SK-N-SH (cell line): ENCODE results near the gene CLN3. TPM values are rescaled to one million over a fixed set of nuclear protein-coding genes. Genes with fewer than 3 reads are reported as not detected.

Source experiments
- CTCF ChIA-PET: fragments of 300-600, 350-600 bp; formaldehyde crosslinking; extraction: SDS; loops from one replicate; lab custom pipeline; 2021; lab: Yijun Ruan, JAX
- POLR2A ChIA-PET: fragments of 350-600 bp; sonication (Branson Sonifier 250); formaldehyde crosslinking; extraction: SDS; loops from one replicate; lab custom pipeline; 2020; ENCODE audit warnings: antibody characterized with exemption, inconsistent platforms; lab: Yijun Ruan, JAX
- DNase-seq: peaks from one replicate; pipeline ENCODE4 v3.0.0; 2012
- H2AFZ ChIP-seq: fragments of 200-600 bp; sonication (generic); 2 replicates; pipeline ENCODE4 v1.8.1; 2016; ENCODE audit warnings: antibody characterized with exemption, mild to moderate bottlenecking, low read depth
- H3F3A ChIP-seq: fragments of 200-600 bp; sonication (generic); replicated peaks from 2 replicates; pipeline ENCODE3; 2016; ENCODE audit warnings: antibody characterized with exemption, mild to moderate bottlenecking; ENCODE audit not compliant: insufficient read depth
- H3K27ac ChIP-seq, 2 experiments: fragments of 200-500 bp in 1 of 2; fragments of 200-600 bp in 1 of 2; sonication (Bioruptor generic) in 1 of 2; sonication (generic), shearing (Covaris generic) in 1 of 2; 2 replicates each; pipeline versions ENCODE4 v1.5.1 to v1.6.1; 2014 to 2016; ENCODE audit warnings: low read depth in 2 of 2, inconsistent platforms in 1 of 2, low read length in 1 of 2, mild to moderate bottlenecking in 1 of 2, mixed read lengths in 1 of 2
- H3K27me3 ChIP-seq: fragments of 200-600 bp; sonication (generic), shearing (Covaris generic); 2 replicates; pipeline ENCODE4 v1.6.1; 2016; ENCODE audit warnings: mixed run types; ENCODE audit not compliant: insufficient read depth
- H3K36me3 ChIP-seq, 2 experiments: fragments of 200-500 bp in 1 of 2; fragments of 200-600 bp in 1 of 2; sonication (Bioruptor generic) in 1 of 2; sonication (generic) in 1 of 2; replicated peaks in 1 of 2; 2 replicates each; pipeline versions ENCODE3 to v1.5.1; 2014 to 2016; ENCODE audit warnings: low read length in 1 of 2, mild to moderate bottlenecking in 1 of 2; ENCODE audit not compliant: insufficient read depth in 2 of 2, control insufficient read depth in 1 of 2
- H3K4me1 ChIP-seq, 2 experiments: fragments of 200-500 bp in 1 of 2; fragments of 200-600 bp in 1 of 2; sonication (Bioruptor generic) in 1 of 2; sonication (generic), shearing (Covaris generic) in 1 of 2; 2 replicates each; pipeline versions ENCODE4 v1.5.1 to v1.6.1; 2014 to 2016; ENCODE audit warnings: low read depth in 1 of 2, low read length in 1 of 2, mixed run types in 1 of 2; ENCODE audit not compliant: insufficient read depth in 2 of 2, control insufficient read depth in 1 of 2
- H3K4me2 ChIP-seq: fragments of 200-600 bp; sonication (generic), shearing (Covaris generic); 2 replicates; pipeline ENCODE4 v1.6.1; 2017; ENCODE audit warnings: mixed run types
- H3K4me3 ChIP-seq, 2 experiments: fragments of 200-500 bp in 1 of 2; fragments of 200-600 bp in 1 of 2; sonication (Bioruptor generic) in 1 of 2; sonication (generic), shearing (Covaris generic) in 1 of 2; 2 replicates each; pipeline versions ENCODE4 v1.5.1 to v1.8.1; 2014 to 2016; ENCODE audit warnings: low read depth in 2 of 2, inconsistent platforms in 1 of 2, low read length in 1 of 2, mild to moderate bottlenecking in 1 of 2, mixed read lengths in 1 of 2, moderate library complexity in 1 of 2
- H3K79me2 ChIP-seq: fragments of 200-600 bp; sonication (generic); 2 replicates; pipeline ENCODE4 v1.8.1; 2017; ENCODE audit warnings: mild to moderate bottlenecking; ENCODE audit not compliant: insufficient read depth
- H3K9ac ChIP-seq: fragments of 200-600 bp; sonication (generic); 2 replicates; pipeline ENCODE4 v1.6.1; 2017; ENCODE audit warnings: mixed run types
- H3K9me2 ChIP-seq: fragments of 200-600 bp; sonication (generic); 2 replicates; pipeline ENCODE4 v1.6.1; 2017; ENCODE audit warnings: mixed run types
- H3K9me3 ChIP-seq: fragments of 200-600 bp; sonication (generic); 2 replicates; pipeline ENCODE4 v1.6.1; 2017; ENCODE audit warnings: mixed run types, mild to moderate bottlenecking, moderate library complexity
- H4K20me1 ChIP-seq: fragments of 200-600 bp; sonication (generic); 2 replicates; pipeline ENCODE4 v1.6.1; 2017; ENCODE audit warnings: mild to moderate bottlenecking, mixed run types; ENCODE audit not compliant: insufficient read depth
- CTCF ChIP-seq: fragments of 200-600 bp; sonication (generic); IDR thresholded peaks from 2 replicates; pipeline ENCODE4 v1.6.1; 2017; ENCODE audit warnings: antibody characterized with exemption, mild to moderate bottlenecking, moderate library complexity
- ELF1 ChIP-seq: IDR thresholded peaks from 2 replicates; pipeline ENCODE4 v1.4.0; 2012
- FOXM1 ChIP-seq: IDR thresholded peaks from 2 replicates; pipeline ENCODE4 v1.4.0; 2012; ENCODE audit warnings: low read depth, mild to moderate bottlenecking
- IRF3 ChIP-seq: fragments of 150-350 bp; IDR thresholded peaks from 2 replicates; pipeline ENCODE4 v1.6.1; 2016; ENCODE audit warnings: mild to moderate bottlenecking, low read depth, low read length
- JUND ChIP-seq: IDR thresholded peaks from 2 replicates; pipeline ENCODE4 v1.4.0; 2012
- MXI1 ChIP-seq: IDR thresholded peaks from 2 replicates; pipeline ENCODE4 v1.6.1; 2012; ENCODE audit warnings: mild to moderate bottlenecking, low read depth, low read length, improper control_type of control experiment
- NFIC ChIP-seq: IDR thresholded peaks from 2 replicates; pipeline ENCODE4 v1.4.0; 2012; ENCODE audit warnings: borderline replicate concordance
- POLR2AphosphoS5 ChIP-seq: IDR thresholded peaks from 2 replicates; pipeline ENCODE4 v1.6.1; 2012; ENCODE audit warnings: low read depth, low read length
- TEAD4 ChIP-seq: IDR thresholded peaks from 2 replicates; pipeline ENCODE4 v1.4.0; 2012; ENCODE audit warnings: mild to moderate bottlenecking, borderline replicate concordance; ENCODE audit not compliant: insufficient read depth
- YY1 ChIP-seq: IDR thresholded peaks from 2 replicates; pipeline ENCODE4 v1.4.0; 2012; ENCODE audit warnings: low read depth, mild to moderate bottlenecking
- ZBTB33 ChIP-seq: IDR thresholded peaks from 2 replicates; pipeline ENCODE4 v1.4.0; 2012; ENCODE audit warnings: low read depth, borderline replicate concordance
- WGBS: methylation state at CpG from one replicate; pipeline ENCODE4 v1.1.6; 2017; ENCODE audit warnings: low lambda C conversion rate; 5-methylcytosine and 5-hydroxymethylcytosine counted together
- polyA plus RNA-seq, 3 experiments: library from polyadenylated mRNA; depleted of rRNA; stranded (reverse); fragments of >200 nt; gene quantifications; 2 replicates each; pipeline ENCODE4 v1.2.3, GENCODE V29; 2012
- TF ChIP-seq, protein P1 (sequence below): IDR thresholded peaks from 2 replicates; pipeline ENCODE4; 2012

CLN3 gene
- polyA plus RNA-seq, 1 of the 3 experiments (the other 2 are of a cell fraction): 18.5 TPM

- ChIA-PET CTCF (no interaction called here), POLR2A (no interaction called here)
- H3K9ac ChIP-seq: no peak overlapping the region
- H3K9me3 ChIP-seq: no peaks in the 10 kb centered on the region
- H3K36me3 ChIP-seq: no peaks in the 10 kb centered on the region
- H3K4me3 ChIP-seq: no peak overlapping the region
- no peaks in the 10 kb centered on the region for H3K79me2 ChIP-seq
- TF ChIP-seq FOXM1 (no peak), MXI1 (no peak), TEAD4 (no peak), CTCF (no peak), ZBTB33 (no peak), NFIC (no peak), ELF1 (no peak), JUND (no peak), IRF3 (no peak), POLR2AphosphoS5 (no peak), YY1 (no peak)
- TF ChIP-seq, protein P1, sequence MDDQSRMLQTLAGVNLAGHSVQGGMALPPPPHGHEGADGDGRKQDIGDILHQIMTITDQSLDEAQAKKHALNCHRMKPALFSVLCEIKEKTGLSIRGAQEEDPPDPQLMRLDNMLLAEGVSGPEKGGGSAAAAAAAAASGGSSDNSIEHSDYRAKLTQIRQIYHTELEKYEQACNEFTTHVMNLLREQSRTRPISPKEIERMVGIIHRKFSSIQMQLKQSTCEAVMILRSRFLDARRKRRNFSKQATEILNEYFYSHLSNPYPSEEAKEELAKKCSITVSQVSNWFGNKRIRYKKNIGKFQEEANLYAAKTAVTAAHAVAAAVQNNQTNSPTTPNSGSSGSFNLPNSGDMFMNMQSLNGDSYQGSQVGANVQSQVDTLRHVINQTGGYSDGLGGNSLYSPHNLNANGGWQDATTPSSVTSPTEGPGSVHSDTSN: no peak
- H3K9me2 ChIP-seq: no peaks in the 10 kb centered on the region
- no peaks in the 10 kb centered on the region for H3F3A ChIP-seq
- H3K4me1 ChIP-seq: no peaks in the 10 kb centered on the region
- H3K27me3 ChIP-seq: no peaks in the 10 kb centered on the region
- WGBS: 74% methylated on average over 3 of the region's 3 CpGs
- H3K27ac ChIP-seq: no peak overlapping the region
- H2AFZ ChIP-seq: no peak overlapping the region
- no peak overlapping the region for H3K4me2 ChIP-seq
- DNase-seq: no peak
- no peaks in the 10 kb centered on the region for H4K20me1 ChIP-seq
These were observed 19.2 kb upstream of the CLN3 start for GRCh38 chr16:28511031-28511430.
